ENCODE results near the gene C20orf202. TPM values are rescaled to one million over a fixed set of nuclear protein-coding genes. Genes with fewer than 3 reads are reported as not detected.

C20orf202 gene
- total and polyA plus RNA-seq, 9 of the 15 experiments (the other 6 are each of a cell fraction or from before 2014, with no cell fraction given), result 0.03 to 0.24 (median 0.15) TPM; not detected in 4

- TF ChIP-seq ID3 (CRISPR knock-in tag; IDR thresholded peaks at IDR 0.05) (no peak), ID3 (tag; IDR thresholded peaks at IDR 0.05) (peak; percentile 99), SPI1 (IDR thresholded peaks at IDR 0.05; ENCODE audit: borderline replicate concordance, low read depth, low read length) (no peak), EZH2 (IDR thresholded peaks at IDR 0.05; ENCODE audit: borderline replicate concordance, low read depth, low read length) (no peak), RBM34 (IDR thresholded peaks at IDR 0.05; ENCODE audit: borderline replicate concordance, insufficient read depth, low read length) (no peak), REST (IDR thresholded peaks at IDR 0.05; ENCODE audit: borderline replicate concordance) (no peak), REST (CRISPR knock-in tag; IDR thresholded peaks at IDR 0.05; ENCODE audit: low read depth) (no peak), ZNF655 (CRISPR knock-in tag; IDR thresholded peaks at IDR 0.05) (no peak), POLR2H (tag; IDR thresholded peaks at IDR 0.05; ENCODE audit: low read depth) (peak; percentile 29; the same call in 1 of the 2 replicates), E2F3 (CRISPR knock-in tag; IDR thresholded peaks at IDR 0.05) (no peak), POLR2AphosphoS5 (IDR thresholded peaks at IDR 0.05; ENCODE audit: control insufficient read depth, insufficient read depth, low read depth, low read length) (peak; percentile 80), HNRNPK (IDR thresholded peaks at IDR 0.05; ENCODE audit: low read depth, low read length, poor library complexity, severe bottlenecking) (no peak), PBX2 (CRISPR knock-in tag; IDR thresholded peaks at IDR 0.05; ENCODE audit: low read depth) (no peak), PBX2 (tag; conservative IDR thresholded peaks at IDR 0.05; ENCODE audit: low read depth) (peak; percentile 54), ZNF444 (CRISPR knock-in tag; IDR thresholded peaks at IDR 0.05) (no peak)
These were observed 52.4 kb downstream of the C20orf202 start (continued) for GRCh38 chr20:1255675-1256074.
